ENCODE measurements around the gene CLMP. TPM values are rescaled to one million over a fixed set of nuclear protein-coding genes. Genes with fewer than 3 reads are reported as not detected.

Gene CLMP
- total and polyA plus RNA-seq, 4 donors, result 5.2 to 22.9 (median 12.3) TPM

GRCh38 chr11:123045101-123045500, 149.9 kb downstream of the CLMP start:
- H3K4me1 ChIP-seq (ENCODE audit: control insufficient read depth in 5 of 5, insufficient read depth in 5 of 5, low read length in 5 of 5), result no peaks in the 10 kb centered on the region
- DNase-seq, result no peak
- H3K27me3 ChIP-seq (ENCODE audit: control insufficient read depth in 3 of 3, insufficient read depth in 3 of 3, low read length in 2 of 3), result no peaks in the 10 kb centered on the region
- ATAC-seq (ENCODE audit: insufficient read depth, low FRiP score), result no peak
- H3K9me3 ChIP-seq (ENCODE audit: control insufficient read depth in 4 of 4, insufficient read depth in 3 of 4, low read length in 3 of 4), result no peaks in the 10 kb centered on the region
- no peak overlapping the region for H3K4me3 ChIP-seq
- no peak overlapping the region for H3K27ac ChIP-seq (ENCODE audit: low read depth in 1 of 2, low read length in 1 of 2)
- 95 to 98% methylated on average over 1 of the region's 1 CpG for WGBS, 2 donors
- TF ChIP-seq CTCF (IDR thresholded peaks at IDR 0.05; ENCODE audit: control extremely low read depth, extremely low read depth), result no peak
- no peak overlapping the region for H3K9ac ChIP-seq (ENCODE audit: insufficient read depth in 1 of 2, low read length in 2 of 2)
- no peaks in the 10 kb centered on the region for H3K36me3 ChIP-seq (ENCODE audit: control insufficient read depth in 4 of 4, insufficient read depth in 4 of 4, low read length in 4 of 4)

GRCh38 chr11:123041185-123041584, 153.9 kb downstream of the CLMP start:
- DNase-seq, result no peak
- WGBS, 2 donors, result 88 to 95% methylated on average over 10 of the region's 10 CpGs
- H3K9ac ChIP-seq (ENCODE audit: insufficient read depth in 1 of 2, low read length in 2 of 2), result no peak overlapping the region
- H3K9me3 ChIP-seq (ENCODE audit: control insufficient read depth in 4 of 4, insufficient read depth in 3 of 4, low read length in 3 of 4), result no peaks in the 10 kb centered on the region
- ATAC-seq (ENCODE audit: insufficient read depth, low FRiP score), result no peak
- H3K4me1 ChIP-seq (ENCODE audit: control insufficient read depth in 5 of 5, insufficient read depth in 5 of 5, low read length in 5 of 5), result no peaks in the 10 kb centered on the region
- no peaks in the 10 kb centered on the region for H3K27me3 ChIP-seq (ENCODE audit: control insufficient read depth in 3 of 3, insufficient read depth in 3 of 3, low read length in 2 of 3)
- no peak overlapping the region for H3K27ac ChIP-seq (ENCODE audit: low read depth in 1 of 2, low read length in 1 of 2)
- no peaks in the 10 kb centered on the region for H3K36me3 ChIP-seq (ENCODE audit: control insufficient read depth in 4 of 4, insufficient read depth in 4 of 4, low read length in 4 of 4)
- H3K4me3 ChIP-seq, result no peak overlapping the region
- TF ChIP-seq CTCF (IDR thresholded peaks at IDR 0.05; ENCODE audit: control extremely low read depth, extremely low read depth), result no peak

GRCh38 chr11:123040111-123040432, 155.0 kb downstream of the CLMP start:
- Histone ChIP-seq H3K9me3 (ENCODE audit: control insufficient read depth in 4 of 4, insufficient read depth in 3 of 4, low read length in 3 of 4) (no peaks in the 10 kb centered on the region), H3K9ac (ENCODE audit: insufficient read depth in 1 of 2, low read length in 2 of 2) (no peak overlapping the region), H3K27me3 (ENCODE audit: control insufficient read depth in 3 of 3, insufficient read depth in 3 of 3, low read length in 2 of 3) (no peaks in the 10 kb centered on the region), H3K36me3 (ENCODE audit: control insufficient read depth in 4 of 4, insufficient read depth in 4 of 4, low read length in 4 of 4) (no peaks in the 10 kb centered on the region), H3K27ac (ENCODE audit: low read depth in 1 of 2, low read length in 1 of 2) (no peak overlapping the region), H3K4me3 (no peak overlapping the region), H3K4me1 (ENCODE audit: control insufficient read depth in 5 of 5, insufficient read depth in 5 of 5, low read length in 5 of 5) (no peaks in the 10 kb centered on the region)
- DNase-seq (no peak), ATAC-seq (ENCODE audit: insufficient read depth, low FRiP score) (no peak)
- no peak for TF ChIP-seq CTCF (IDR thresholded peaks at IDR 0.05; ENCODE audit: control extremely low read depth, extremely low read depth)
- WGBS, 2 donors, result 41 to 63% methylated on average over 11 of the region's 11 CpGs

GRCh38 chr11:123035831-123036230, 159.2 kb downstream of the CLMP start:
- 74% methylated on average over 10 of the region's 10 CpGs for WGBS, 2 donors
- H3K36me3 ChIP-seq (ENCODE audit: control insufficient read depth in 4 of 4, insufficient read depth in 4 of 4, low read length in 4 of 4), result no peaks in the 10 kb centered on the region
- H3K9me3 ChIP-seq (ENCODE audit: control insufficient read depth in 4 of 4, insufficient read depth in 3 of 4, low read length in 3 of 4), result no peaks in the 10 kb centered on the region
- no peaks in the 10 kb centered on the region for H3K27me3 ChIP-seq (ENCODE audit: control insufficient read depth in 3 of 3, insufficient read depth in 3 of 3, low read length in 2 of 3)
- no peak overlapping the region for H3K4me3 ChIP-seq
- TF ChIP-seq CTCF (IDR thresholded peaks at IDR 0.05; ENCODE audit: control extremely low read depth, extremely low read depth), result no peak
- no peaks in the 10 kb centered on the region for H3K4me1 ChIP-seq (ENCODE audit: control insufficient read depth in 5 of 5, insufficient read depth in 5 of 5, low read length in 5 of 5)
- no peak overlapping the region for H3K27ac ChIP-seq (ENCODE audit: low read depth in 1 of 2, low read length in 1 of 2)
- DNase-seq (no peak), ATAC-seq (ENCODE audit: insufficient read depth, low FRiP score) (no peak)
- H3K9ac ChIP-seq (ENCODE audit: insufficient read depth in 1 of 2, low read length in 2 of 2), result no peak overlapping the region
